GM18502 (cell line): Measurements from ENCODE around the gene MAGEL2.

Experiments used
- ATAC-seq: cut with Tn5 transposase; IDR thresholded peaks from one replicate; pipeline ENCODE4 v1.9.1; 2021; ENCODE audit warnings: mild to moderate bottlenecking; ENCODE audit not compliant: unreplicated experiment, poor library complexity

The MAGEL2 gene

DNA sequence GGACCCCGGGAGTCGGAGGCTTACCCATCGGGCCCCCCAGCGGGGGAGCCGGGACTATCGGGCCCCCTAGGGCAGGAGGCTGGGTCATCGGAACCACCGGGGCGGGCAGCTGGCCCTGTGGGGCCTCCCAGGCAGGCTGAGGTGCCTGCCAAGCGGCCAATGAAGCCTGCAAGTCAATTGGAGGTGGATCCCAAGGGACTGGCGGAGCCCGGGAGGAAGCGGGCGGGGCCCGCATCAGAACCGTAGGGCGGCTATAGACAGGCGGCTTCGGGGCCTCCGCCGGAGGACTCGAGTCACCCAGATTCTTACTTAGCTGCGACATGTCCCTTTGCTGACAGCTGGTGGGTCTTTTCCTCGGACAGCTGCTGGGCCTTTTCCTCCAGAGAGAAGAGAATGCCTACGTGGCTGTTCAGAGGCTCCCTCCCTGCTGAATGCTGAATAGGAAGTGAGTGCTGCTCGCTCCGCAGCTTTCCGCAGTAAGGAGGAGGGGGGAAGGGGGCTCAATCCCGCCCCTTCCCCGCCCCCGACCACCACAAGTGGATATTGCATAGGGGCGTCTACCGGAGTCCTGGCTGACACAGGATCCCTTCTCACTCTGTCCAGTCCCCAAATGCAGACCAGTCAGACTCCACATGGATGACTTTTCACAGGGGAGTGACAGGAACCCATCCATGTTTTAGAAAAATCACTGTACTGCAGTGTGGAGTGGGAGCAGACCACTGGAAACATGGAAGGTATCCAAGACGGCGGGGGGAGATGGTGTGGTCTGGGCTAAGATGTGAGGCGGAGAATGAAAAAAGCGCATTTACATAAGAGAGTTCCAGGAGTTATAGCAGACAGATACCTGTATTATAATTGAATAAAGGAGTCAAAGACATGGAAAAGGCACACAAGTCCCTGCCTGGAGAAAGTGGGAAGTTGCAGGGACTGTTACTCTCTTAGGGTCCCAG, at the start of gene MAGEL2:
Gene MAGEL2 (minus strand): TSS at position 447 of the 950 bp plus-strand sequence. CDS start 125 bp downstream, at position 322.
- ATAC-seq: no peak

DNA sequence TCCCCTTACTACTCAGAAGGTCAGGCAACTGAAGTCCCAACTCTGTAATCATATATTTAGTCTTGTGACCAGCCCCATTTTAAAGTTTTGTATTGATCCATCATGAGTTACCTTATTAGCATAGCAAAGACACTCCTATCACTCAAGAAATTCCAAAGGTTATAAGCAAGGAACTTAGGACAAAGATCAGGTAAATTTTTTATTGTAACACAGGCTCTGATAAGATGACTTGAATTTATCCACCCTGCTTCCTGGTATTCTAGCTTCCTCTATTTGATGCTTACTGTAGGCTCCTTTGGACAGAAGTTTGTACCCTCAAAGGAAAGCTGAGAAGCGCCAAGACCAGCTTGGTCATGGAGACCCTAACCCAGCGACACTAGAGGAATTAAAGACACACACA, 47.6 kb upstream of the MAGEL2 start:
- ATAC-seq: no peak

DNA sequence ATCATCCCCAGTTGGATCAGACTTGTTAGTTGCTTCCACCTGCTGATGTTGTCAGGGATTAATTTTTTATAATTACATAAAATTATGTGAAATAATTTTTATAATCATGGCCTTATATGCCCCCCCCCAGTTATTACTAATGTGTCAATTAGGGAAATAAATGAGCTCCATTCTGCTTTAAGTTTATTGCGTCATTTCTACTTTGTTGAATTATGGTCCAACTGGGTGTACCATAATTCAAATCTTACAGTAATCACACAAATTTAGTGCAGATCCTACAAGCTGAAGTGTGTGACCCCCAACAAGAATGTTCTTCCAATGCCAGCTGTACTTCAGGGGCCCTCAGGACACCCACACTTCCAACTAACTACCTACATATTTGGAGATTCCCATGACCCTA, 46.9 kb upstream of the MAGEL2 start:
- no peak for ATAC-seq

DNA sequence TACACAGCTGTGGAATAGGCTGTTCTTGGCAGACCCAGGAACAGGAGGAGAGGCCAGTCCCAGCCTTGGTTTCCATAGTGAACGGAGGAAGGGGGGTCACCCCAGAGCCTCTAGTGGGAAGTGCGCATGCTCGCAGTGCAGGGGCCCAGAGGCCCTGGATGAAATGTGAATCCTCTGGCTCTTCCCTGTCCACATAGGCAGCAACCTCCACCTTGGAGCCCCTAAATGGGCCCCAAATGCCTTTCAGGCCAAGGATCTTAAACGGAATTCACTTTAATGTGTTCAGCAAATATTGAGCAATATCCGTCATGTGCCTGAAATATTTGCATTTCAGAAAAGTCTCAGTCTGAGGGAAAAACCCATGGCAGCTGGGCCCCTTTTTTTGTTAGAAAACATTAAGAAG, 42.8 kb upstream of the MAGEL2 start:
- no peak for ATAC-seq

DNA sequence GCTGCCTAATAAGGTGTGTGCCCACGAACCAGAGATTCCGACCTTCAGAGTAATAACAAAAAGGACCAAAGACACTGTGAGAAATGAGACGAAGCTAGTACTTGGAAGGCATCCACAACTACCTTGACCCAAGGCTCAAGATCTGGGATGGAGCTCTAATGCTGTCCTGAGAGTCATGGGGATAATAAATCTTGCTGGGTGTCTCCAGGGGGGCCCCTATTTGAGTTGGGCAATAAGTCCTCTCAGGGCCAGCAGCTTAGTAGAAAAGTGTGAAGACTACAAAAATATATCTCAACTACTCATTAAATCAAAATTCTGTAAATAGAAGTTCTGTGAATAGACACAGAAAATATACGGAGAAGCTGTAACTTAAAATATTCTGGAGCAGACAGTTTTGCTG, 42.3 kb upstream of the MAGEL2 start:
- no peak for ATAC-seq

DNA sequence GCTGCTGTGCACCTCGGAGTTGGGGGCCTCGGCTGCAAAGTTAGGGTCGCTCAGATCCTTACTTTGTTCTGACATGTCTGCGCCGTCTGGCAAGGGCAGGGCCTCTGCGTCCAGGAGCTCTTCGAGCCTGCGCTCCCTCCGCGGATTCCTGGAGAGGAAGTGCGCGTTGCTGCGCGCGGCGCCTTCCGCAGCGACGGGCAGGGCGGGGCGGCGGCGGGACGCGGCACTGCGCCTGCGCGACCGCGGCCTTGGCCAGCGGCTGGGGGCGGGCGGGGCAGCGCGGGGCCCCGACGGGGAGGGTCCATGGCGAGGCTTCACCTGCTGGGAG, 39.4 kb upstream of the MAGEL2 start, which contains the start of gene NDN:
Gene NDN (minus strand): TSS at position 163 of the 328 bp plus-strand sequence. CDS start 88 bp downstream, at position 75.
- ATAC-seq: no peak

DNA sequence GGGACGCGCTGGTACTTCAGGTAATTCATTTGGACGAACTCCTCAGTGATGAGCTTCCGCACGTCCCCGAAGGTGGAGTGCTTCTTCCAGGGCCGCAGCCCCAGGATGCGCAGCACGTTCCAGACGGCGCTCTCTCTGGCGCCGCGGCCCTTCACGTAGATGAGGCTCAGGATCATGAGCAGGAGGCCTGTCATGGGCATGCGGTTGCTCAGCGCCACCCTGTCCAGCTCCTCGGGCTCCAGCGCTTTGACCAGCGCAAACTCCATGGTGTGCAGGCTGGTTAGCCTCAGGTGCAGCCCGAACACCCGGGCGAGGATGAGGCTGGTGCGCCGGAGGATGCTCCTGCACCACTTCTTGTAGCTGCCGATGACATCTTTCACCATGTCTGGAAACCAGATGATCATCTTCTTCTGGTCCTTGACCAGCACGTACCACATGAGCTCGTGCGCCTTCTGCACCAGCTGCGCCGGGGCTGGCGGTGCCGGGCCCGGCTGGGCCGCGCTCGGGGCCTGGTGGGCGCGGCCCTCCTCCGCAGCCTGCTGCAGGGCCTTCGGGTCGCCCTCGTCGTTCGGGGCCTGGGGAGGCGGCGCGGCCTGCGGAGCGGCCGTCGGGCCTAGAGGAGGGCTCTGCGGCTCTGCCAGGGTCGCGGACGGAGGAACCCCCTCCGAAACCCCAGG, 38.9 kb upstream of the MAGEL2 start:
- no peak for ATAC-seq

DNA sequence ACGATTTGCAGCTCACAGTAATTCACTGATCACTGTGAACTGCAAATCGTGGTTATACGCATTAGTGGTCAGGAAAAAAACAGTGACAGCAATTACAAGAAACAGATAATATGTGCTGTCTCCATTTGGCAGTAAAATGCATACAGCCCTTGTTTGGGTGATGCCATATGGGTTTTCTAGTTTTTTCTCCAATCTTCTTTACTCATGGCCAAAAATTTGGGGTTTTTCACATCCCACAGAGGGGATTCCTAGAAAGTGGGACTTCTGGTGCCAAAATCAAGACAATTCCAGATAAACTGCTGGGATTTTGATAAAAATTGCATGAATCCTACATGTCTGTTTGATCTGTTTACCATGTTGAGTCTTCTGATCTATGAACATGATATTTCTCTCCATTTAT, 23.8 kb upstream of the MAGEL2 start:
- ATAC-seq: no peak

DNA sequence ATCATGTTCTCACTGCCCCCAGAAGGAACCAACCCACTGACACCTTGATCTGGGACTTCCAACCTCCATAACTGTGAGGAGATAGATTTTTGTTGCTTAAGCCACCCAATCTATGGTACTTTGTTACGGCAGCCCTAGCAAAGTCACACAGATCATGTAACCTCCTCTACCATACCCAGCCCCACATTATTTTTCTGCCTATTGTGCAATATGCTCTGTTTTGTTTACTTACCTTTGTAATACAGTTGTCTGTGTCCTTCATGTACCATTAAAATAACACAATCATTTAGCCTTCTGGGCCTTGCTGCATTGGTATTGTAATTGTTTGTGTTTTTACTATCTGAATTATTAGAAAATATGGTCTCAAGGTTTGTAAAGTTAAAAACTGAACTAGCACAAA, 23.3 kb upstream of the MAGEL2 start:
- no peak for ATAC-seq

DNA sequence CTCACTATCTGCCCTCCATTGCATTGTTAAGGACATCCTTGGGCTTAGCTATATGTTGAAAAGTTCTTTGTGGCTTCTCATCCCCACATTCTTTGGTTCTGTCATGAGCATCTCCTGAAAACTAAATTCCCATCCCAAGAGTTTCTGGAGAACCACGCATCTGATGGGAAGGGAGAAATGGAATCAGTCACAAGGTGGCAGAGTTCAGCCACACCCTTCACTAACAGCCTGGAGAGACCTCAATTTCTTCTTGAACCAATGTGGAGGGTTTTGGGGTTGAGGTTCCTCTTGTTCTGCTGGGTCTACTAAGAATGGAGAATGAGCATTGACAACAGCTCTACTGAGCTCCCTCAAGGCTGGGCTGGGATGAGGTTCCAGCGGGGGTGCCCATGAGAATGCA, 15.6 kb upstream of the MAGEL2 start:
- no peak for ATAC-seq

DNA sequence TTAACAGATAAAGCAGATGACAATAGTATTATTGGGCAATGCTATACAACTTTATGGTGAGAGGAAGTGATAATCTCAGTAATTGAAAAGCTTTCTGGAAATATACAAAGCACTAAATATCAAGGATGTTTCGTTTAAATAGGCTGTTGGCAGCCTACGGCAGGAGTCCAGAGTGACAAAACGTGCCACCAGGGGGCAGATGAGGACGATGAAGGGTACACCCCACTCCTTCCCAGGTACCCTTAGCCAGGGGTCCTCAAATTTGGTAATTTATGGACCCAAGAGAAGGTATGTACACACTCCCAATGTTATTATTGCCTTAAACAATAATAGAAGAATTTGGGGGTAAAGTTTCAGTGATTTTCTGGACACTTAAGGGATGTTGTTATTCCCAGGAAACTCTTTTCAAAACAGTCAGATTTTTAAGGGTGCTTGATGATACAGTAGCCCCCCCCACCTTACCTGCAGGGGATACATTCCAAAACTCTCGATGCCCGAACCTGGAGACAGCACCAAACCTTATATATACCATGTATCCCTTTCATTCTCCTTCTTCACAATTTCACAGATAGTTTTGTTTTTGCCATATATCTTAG, 1.4 kb upstream of the MAGEL2 start:
- ATAC-seq: no peak

DNA sequence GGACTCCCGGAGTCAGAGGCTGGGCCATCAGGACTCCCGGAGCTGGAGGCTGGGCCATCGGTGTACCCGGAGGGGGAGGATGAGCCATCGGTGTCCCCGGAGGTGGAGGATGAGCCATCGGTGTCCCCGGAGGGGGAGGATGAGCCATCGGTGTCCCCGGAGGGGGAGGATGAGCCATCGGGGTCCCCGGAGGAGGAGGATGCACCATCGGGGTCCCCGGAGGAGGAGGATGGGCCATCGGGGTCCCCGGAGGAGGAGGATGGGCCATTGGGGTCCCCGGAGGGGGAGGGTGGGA, 719 bp downstream of the MAGEL2 start:
- no peak for ATAC-seq

DNA sequence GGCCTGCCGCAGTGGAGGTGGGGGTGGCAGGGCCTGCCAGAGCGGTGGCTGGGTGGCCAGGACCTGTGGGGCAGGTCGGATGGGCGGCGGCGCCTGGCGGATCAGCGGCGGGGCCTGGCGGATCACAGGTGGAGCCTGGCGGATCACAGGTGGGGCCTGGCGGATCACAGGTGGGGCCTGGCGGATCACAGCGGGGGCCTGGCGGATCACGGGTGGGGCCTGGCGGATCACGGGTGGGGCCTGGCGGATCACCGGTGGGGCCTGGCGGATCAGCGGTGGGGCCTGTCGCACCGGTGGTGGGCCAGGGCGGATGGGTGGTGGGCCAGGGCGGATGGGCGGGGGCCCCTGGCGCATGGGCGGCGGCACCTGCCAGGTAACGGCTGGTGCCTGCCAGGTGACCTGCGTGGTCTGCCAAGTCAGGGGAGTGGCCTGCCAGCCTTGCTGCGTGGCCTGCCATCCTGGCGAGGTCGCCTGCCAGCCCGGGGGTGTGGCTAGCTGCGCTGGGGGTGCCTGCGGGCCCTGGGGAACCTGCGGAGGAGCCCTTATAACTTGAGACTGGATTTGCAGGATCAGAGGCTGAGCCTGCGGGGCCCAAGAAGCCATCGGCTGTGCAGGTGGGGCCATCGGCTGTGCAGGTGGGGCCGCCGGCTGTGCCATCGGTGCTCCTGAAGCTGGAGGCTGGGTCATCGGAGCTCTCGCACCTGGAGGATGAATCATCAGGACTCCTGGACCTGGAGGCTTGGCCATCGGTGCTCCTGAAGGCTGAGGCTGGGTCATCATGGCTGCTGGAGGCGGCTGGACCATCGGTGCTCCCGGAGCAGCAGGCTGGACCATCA, 1.3 kb downstream of the MAGEL2 start:
- ATAC-seq: no peak

DNA sequence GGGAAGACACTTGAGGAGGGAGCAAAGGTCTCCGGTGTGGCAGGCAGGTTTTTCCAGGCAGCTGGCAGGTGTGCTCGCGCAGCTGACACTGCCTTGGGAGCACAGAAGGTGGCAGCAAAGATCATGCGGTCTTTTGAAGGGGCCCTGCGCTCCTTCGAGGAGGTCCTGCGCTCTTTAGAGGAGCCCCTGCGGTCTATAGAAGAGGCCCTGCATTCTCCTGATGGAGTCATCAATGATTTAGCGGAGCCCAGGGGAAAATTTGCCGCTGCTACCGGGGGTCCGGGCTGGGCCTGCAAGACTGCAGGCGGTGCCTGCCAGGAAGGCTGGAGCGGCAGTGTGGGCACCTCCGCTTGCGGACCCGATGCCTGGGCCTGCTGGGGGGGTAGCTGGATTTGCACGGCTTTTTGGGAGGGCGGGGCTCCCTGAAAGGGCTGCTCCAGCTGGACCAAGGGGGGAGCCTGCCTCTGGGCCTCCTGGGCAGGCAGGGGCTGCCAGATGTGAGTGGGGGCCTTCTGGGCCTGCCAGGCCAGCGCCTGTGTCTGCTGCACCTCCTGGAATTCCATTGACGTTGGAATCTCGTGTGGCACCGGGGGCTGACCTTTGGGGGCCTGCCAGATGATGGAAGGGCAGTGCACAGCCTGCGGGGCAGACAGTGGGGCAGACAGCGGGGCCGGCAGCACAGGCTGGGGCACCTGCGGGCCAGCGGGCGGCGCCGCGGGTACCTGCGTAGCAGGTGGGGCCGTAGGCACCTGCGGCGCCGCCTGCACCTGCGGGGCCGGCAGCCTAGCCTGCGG, 2.1 kb downstream of the MAGEL2 start:
- no peak for ATAC-seq

DNA sequence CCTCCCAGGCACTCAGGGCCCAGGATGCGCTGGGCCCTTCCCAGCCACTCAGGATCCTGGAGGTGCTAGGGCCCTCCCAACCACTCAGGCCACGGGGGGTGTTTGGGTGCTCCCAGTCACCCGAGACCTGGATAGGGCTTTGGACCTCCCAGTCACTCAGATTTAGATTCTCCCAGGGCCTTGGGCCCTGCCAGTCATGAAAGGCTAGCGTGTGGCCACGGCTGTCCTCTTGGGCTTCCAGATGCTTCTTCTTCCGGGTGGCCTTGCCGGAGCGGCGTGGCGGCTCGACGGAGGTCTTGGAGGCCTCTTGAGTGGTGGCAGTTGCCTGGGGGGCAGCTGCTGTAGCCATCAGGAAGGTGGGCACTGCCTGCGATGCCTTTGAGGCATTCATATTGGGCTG, 2.8 kb downstream of the MAGEL2 start:
- no peak for ATAC-seq

DNA sequence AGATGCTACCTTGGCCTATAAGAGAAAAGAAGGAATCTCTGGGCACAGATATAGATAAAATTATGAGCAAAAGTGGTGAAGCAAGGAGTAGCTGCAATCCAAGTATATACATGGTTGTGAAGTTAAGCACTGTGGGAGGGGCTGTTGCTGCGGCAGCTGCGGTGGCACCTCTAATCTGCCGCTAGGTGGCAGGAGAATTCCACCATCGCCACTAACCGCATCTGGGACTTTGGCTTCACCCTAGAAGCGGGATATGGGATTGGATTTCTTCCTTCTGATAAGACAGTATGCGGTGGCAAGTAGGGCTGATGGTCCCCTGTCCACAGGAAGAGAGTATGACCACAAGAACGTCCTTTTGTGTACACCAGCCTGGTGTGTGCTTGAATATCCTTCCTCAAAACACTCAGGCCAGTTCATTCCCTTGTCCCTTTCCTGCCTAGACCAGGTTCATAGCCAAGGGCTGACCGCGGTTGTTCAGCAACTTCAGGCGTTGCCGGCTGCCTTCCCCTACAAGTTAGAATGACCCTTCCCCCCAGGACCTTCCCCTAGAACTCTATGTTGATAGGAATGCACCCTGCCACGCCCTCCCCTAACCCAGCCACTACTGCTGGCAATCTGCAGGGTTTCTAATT, 5.1 kb downstream of the MAGEL2 start:
- ATAC-seq: no peak

DNA sequence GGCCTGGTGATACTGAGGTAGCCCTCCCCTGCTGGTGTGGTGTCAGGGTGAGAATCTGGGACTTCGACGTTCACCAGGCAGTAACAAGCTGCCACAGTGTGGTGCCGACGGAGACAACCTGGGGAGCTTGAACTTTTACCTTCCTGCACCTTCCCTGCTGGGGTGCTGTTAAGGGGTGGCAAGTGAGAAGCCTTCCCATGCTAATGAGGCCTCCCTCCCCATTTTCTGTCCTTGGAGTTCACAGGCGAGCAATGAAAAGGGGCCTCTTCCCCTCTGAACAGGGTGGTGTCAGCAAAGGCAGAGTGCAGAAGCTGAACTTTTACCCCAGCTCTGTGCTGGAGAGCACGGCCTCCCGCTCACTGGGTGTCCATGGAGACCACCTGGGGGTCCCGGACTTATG, 13.5 kb downstream of the MAGEL2 start:
- ATAC-seq: no peak

DNA sequence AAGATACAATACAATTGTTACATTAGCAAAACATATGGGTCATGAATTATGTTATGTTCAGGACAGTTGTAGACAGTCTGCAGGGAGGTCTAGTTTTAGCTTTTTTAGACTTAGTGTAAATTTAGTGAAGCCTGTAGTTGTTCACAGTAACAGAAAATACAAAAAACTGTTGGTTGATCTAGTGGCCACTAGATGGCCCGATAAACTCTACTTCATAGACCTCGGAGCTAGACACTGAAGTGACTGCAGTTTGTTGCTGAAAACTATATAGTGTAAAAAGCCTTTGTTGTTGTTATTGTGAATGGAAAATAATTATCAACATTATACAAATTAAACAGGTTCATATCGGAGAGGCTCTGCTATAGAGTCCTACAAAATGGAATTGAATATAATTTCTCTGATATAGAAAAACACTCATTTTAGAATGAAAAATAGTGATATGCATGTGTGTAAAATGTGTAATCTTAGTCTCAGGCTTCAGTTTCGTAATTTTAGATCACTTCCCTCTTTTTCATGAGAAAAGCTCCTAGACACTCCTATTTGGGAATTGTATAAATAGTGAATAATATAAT, 18.3 kb downstream of the MAGEL2 start:
- ATAC-seq: no peak

DNA sequence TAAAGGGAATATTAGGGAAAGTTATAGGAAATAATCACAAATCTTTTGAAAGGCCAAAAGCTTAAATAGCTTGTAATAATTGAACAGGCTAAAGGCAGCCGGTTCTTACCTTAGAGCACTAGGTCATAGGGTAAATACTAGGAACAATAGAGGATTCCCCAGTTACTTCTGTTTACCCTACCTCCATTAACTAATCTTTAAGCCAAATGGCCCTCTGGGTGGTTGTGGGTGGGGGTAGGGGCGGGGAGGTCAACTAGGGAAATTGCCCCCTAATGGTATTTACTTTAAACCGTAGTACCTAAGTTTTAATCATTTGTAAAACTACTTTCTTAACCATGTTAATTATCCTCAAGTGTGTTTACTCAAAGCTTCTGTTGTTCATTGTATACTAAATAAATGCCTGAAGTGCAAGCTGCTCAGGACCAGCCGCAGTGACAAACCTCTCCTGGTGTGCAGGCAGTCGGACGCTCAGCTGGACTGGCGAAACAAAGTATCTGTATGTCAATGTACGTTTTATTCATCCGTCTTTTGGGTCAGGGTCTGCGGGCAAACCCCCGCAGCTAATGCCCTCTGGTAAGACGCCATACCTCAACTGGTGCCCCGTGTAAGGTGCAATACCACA, 18.9 kb downstream of the MAGEL2 start:
- ATAC-seq: no peak
